Keratinocyte (primary cell): ENCODE measurements around the gene OMP. TPM values are rescaled to one million over a fixed set of nuclear protein-coding genes. Genes with fewer than 3 reads are reported as not detected.

Experiments used
- DNase-seq: peaks from one replicate; pipeline ENCODE4 v3.0.0-alpha.2; 2011; ENCODE audit warnings: low read depth, missing footprints, low spot score
- FAIRE-seq: peaks from 2 replicates; lab custom pipeline; 2011; peaks lifted over from hg19 to GRCh38; lab: Jason Lieb, UNC
- H2AFZ ChIP-seq: 2 replicates; pipeline ENCODE4 v1.6.0; 2012; ENCODE audit warnings: low read length, control low read depth, inconsistent platforms; ENCODE audit not compliant: control insufficient read depth
- H3K27ac ChIP-seq: 2 replicates; pipeline ENCODE4 v1.5.1; 2011; ENCODE audit warnings: low read length; ENCODE audit not compliant: control insufficient read depth, insufficient read depth
- H3K27me3 ChIP-seq: 3 replicates; pipeline ENCODE4 v1.6.0; 2011; ENCODE audit warnings: low read length; ENCODE audit not compliant: control insufficient read depth, insufficient read depth; ENCODE audit errors: extremely low read depth
- H3K36me3 ChIP-seq, 2 experiments: 2 replicates in 1 of 2; 3 replicates in 1 of 2; pipeline ENCODE4 v1.5.1; 2011; ENCODE audit warnings: low read length in 2 of 2, mild to moderate bottlenecking in 1 of 2; ENCODE audit not compliant: control insufficient read depth in 2 of 2, insufficient read depth in 2 of 2; ENCODE audit errors: extremely low read depth in 1 of 2
- H3K4me1 ChIP-seq: 3 replicates; pipeline ENCODE4 v1.5.1; 2011; ENCODE audit warnings: low read length; ENCODE audit not compliant: control insufficient read depth, insufficient read depth; ENCODE audit errors: extremely low read depth
- H3K4me2 ChIP-seq: 3 replicates; pipeline ENCODE4 v1.6.0; 2011; ENCODE audit warnings: low read depth, low read length; ENCODE audit not compliant: control insufficient read depth, insufficient read depth; ENCODE audit errors: extremely low read depth
- H3K4me3 ChIP-seq, 3 experiments: fragments of 200-600 bp in 1 of 3; sonication (generic) in 1 of 3; 2 replicates in 2 of 3; 3 replicates in 1 of 3; pipeline ENCODE4 v1.5.1; 2011 to 2016; ENCODE audit warnings: low read length in 3 of 3, mild to moderate bottlenecking in 3 of 3, control low read depth in 2 of 3, inconsistent platforms in 1 of 3, low read depth in 1 of 3, mixed read lengths in 1 of 3, mixed run types in 1 of 3, moderate library complexity in 1 of 3; ENCODE audit not compliant: control insufficient read depth in 2 of 3, insufficient read depth in 2 of 3; ENCODE audit errors: extremely low read depth in 1 of 3
- H3K79me2 ChIP-seq: 2 replicates; pipeline ENCODE4 v1.6.0; 2012; ENCODE audit warnings: low read length; ENCODE audit not compliant: control insufficient read depth, insufficient read depth
- H3K9ac ChIP-seq: 3 replicates; pipeline ENCODE4 v1.6.0; 2011; ENCODE audit warnings: low read length; ENCODE audit not compliant: control insufficient read depth, insufficient read depth; ENCODE audit errors: extremely low read depth
- H3K9me1 ChIP-seq: 3 replicates; pipeline ENCODE4 v1.6.0; 2011; ENCODE audit warnings: low read length; ENCODE audit not compliant: control insufficient read depth, insufficient read depth; ENCODE audit errors: extremely low read depth
- H3K9me3 ChIP-seq: 2 replicates; pipeline ENCODE4 v1.5.1; 2012; ENCODE audit warnings: low read depth, low read length; ENCODE audit not compliant: control insufficient read depth
- H4K20me1 ChIP-seq: 3 replicates; pipeline ENCODE4 v1.6.0; 2011; ENCODE audit warnings: low read length; ENCODE audit not compliant: control insufficient read depth, insufficient read depth; ENCODE audit errors: extremely low read depth
- CTCF ChIP-seq, 3 experiments: IDR thresholded peaks in 1 of 3; conservative IDR thresholded peaks in 1 of 3; optimal IDR thresholded peaks in 1 of 3; 2 replicates in 2 of 3; 3 replicates in 1 of 3; pipeline versions ENCODE3 to v1.5.1; 2011; ENCODE audit warnings: low read length in 3 of 3, mild to moderate bottlenecking in 3 of 3, moderate library complexity in 2 of 3, control low read depth in 1 of 3, inconsistent platforms in 1 of 3; ENCODE audit not compliant: insufficient read depth in 2 of 3; ENCODE audit errors: extremely low read depth in 1 of 3
- EZH2 ChIP-seq: IDR thresholded peaks from one replicate; pipeline ENCODE4 v1.6.1; 2012; ENCODE audit warnings: inconsistent platforms, mild to moderate bottlenecking, low read length, moderate library complexity
- dilution Hi-C: fragments of 300-500 bp; cut with MboI; formaldehyde crosslinking; loops from one replicate; pipeline ENCODE4 v1.7.0; 2020; ENCODE audit warnings: low sequenced_read_pairs; ENCODE audit not compliant: extremely low pct_ligation_motif_present
- polyA plus RNA-seq, 5 experiments: library from polyadenylated mRNA; depleted of rRNA in 3 of 5; stranded (reverse) in 3 of 5; stranded (forward) in 1 of 5; unstranded in 1 of 5; fragments of >200 nt; gene quantifications; 1 replicate in 1 of 5; 2 replicates in 3 of 5; 3 replicates in 1 of 5; pipeline versions ENCODE4 v1.2.1 to v1.2.3, GENCODE V29; 2011 to 2012; ENCODE audit warnings: missing spikeins in 2 of 5, low read depth in 1 of 5, low replicate concordance in 1 of 5

The OMP gene
- polyA plus RNA-seq, 1 donor (not counting 4 experiments of a cell fraction or from before 2014, with no cell fraction given), result not detected

- H3K4me1 ChIP-seq, result peaks cover 7% of the 10 kb centered on the region
These were observed 31.6 kb upstream of the OMP start for GRCh38 chr11:77071077-77071476.

GRCh38 chr11:77071671-77072605, 30.7 kb upstream of the OMP start:
- TF ChIP-seq EZH2, result no peak
- no peak for TF ChIP-seq CTCF (optimal IDR thresholded peaks at IDR 0.05 in 1 of 3, IDR thresholded peaks at IDR 0.05 in 1 of 3, conservative IDR thresholded peaks at IDR 0.05 in 1 of 3; ENCODE audit: extremely low read depth in 1 of 3, insufficient read depth in 2 of 3, low read length in 3 of 3)
- H3K9me1 ChIP-seq, result no peaks in the 10 kb centered on the region
- H3K4me2 ChIP-seq, result no peak overlapping the region
- no peak overlapping the region for H3K4me3 ChIP-seq
- no peaks in the 10 kb centered on the region for H3K9me3 ChIP-seq
- dilution Hi-C loops, result no loop called here
- FAIRE-seq, result no peak
- H3K27ac ChIP-seq, result no peak overlapping the region
- H3K79me2 ChIP-seq, result no peaks in the 10 kb centered on the region
- H3K27me3 ChIP-seq, result peaks cover 23% of the 10 kb centered on the region
- no peaks in the 10 kb centered on the region for H4K20me1 ChIP-seq
- no peak overlapping the region for H2AFZ ChIP-seq
- H3K36me3 ChIP-seq, result no peaks in the 10 kb centered on the region
- peaks cover 5% of the 10 kb centered on the region for H3K4me1 ChIP-seq
- H3K9ac ChIP-seq, result no peak overlapping the region
- no peak for DNase-seq

More at GRCh38 chr11:77071077-77071476, 31.6 kb upstream of the OMP start:
- Histone ChIP-seq H3K27me3 (peaks cover 23% of the 10 kb centered on the region), H3K27ac (no peak overlapping the region), H2AFZ (no peak overlapping the region), H3K9ac (no peak overlapping the region), H4K20me1 (no peaks in the 10 kb centered on the region), H3K9me1 (no peaks in the 10 kb centered on the region), H3K4me3 (no peak overlapping the region), H3K79me2 (no peaks in the 10 kb centered on the region), H3K36me3 (no peaks in the 10 kb centered on the region), H3K9me3 (no peaks in the 10 kb centered on the region), H3K4me2 (no peak overlapping the region)
- TF ChIP-seq EZH2 (no peak), CTCF (optimal IDR thresholded peaks at IDR 0.05 in 1 of 3, IDR thresholded peaks at IDR 0.05 in 1 of 3, conservative IDR thresholded peaks at IDR 0.05 in 1 of 3; ENCODE audit: extremely low read depth in 1 of 3, insufficient read depth in 2 of 3, low read length in 3 of 3) (no peak)
- no peak for DNase-seq
- dilution Hi-C loops, result no loop called here
- no peak for FAIRE-seq
